GM13976 (cell line): Measurements from ENCODE around the gene ATXN7L1.

ENCODE experiments used
- DNase-seq: peaks from one replicate; pipeline ENCODE4 v3.0.0; 2012; ENCODE audit warnings: low spot score
- CTCF ChIP-seq: IDR thresholded peaks from 2 replicates; pipeline ENCODE4 v1.5.1; 2012; ENCODE audit warnings: borderline replicate concordance, mild to moderate bottlenecking; ENCODE audit not compliant: insufficient read depth; ENCODE audit errors: extremely low read depth, missing control alignments, control extremely low read depth
- in situ Hi-C: fragments of 300-500 bp; cut with MboI; formaldehyde crosslinking; loops from one replicate; pipeline ENCODE4 v1.12.0; 2022; ENCODE audit warnings: low sequenced_read_pairs, mixed read lengths, inconsistent platforms; ENCODE audit not compliant: unreplicated experiment

ATXN7L1 gene

DNA sequence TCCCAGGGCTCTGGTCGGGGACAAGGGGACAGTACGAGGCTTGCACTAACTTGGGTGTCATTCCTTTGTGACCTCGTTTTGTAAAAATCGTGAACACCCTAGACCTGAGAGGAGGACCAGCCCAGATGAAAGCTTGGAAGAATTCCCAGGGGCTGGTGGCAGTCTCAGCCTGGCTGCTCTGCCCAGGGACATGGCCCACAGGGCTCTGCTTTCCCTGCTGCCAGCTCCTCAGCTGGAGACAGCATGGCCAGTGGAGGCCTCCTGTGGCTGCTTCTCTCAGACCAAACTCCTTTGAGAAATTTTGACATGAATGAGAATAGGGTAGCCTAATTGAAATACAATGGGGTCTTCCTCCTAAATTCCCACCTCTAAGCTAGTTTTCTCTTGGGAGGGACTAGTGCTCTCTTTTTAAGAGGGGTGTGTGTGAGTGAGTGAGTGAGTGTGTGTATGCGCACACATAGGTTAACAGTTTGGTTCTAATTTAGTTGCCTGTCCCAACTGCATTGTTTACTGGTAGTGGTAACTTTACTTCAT lies 154.8 kb downstream of the ATXN7L1 start:
- in situ Hi-C loops = no loop called here
- TF ChIP-seq CTCF = no peak
- DNase-seq = no peak

- TF ChIP-seq CTCF = no peak
- in situ Hi-C loops = no loop called here
These were observed 156.5 kb downstream of the ATXN7L1 start for GRCh38 chr7:105719919-105720318.

DNA sequence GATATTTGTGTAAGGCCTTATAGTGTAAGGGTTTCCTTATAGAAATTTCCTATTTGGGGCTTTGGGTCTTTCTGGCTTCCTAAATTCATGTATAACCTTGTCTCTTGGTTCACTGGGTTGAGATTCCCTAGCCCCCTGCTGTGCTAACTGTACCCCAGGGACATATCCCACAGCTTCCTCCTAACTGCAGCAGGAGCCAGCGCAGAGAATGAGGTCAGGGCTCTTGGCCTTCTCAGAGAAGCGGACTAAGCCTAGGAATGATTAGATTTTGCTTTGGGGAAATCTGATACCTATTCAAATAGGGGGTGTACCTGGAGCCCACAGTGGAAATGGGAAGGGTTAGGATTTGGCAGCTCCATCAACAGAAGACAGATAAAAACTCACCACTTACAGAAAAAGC lies 157.0 kb downstream of the ATXN7L1 start:
- TF ChIP-seq CTCF = no peak
- in situ Hi-C loops = no loop called here
- no peak for DNase-seq

More at GRCh38 chr7:105719919-105720318, 156.5 kb downstream of the ATXN7L1 start:
- no peak for DNase-seq

DNA sequence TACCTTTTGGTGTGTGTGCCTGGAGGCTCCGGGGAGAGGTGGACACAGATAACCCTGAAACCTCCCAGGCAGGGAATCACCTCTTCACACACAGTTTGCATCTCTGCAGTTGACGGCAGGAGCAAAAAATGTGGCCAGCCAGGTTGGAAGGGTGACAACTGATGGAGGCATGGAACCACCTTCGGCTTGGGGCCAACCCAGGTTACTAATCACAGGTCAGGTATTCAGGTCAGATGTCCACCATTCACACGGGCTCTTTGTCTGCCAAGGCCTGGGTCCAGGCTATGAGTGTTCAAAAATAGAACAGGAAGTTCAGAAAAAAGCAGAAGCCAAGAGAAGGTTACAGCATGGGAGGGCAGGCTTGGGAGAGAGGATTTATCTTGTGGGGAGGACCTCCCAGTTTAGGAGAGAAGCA lies 157.9 kb downstream of the ATXN7L1 start:
- DNase-seq = no peak
- in situ Hi-C loops = no loop called here
- no peak for TF ChIP-seq CTCF

DNA sequence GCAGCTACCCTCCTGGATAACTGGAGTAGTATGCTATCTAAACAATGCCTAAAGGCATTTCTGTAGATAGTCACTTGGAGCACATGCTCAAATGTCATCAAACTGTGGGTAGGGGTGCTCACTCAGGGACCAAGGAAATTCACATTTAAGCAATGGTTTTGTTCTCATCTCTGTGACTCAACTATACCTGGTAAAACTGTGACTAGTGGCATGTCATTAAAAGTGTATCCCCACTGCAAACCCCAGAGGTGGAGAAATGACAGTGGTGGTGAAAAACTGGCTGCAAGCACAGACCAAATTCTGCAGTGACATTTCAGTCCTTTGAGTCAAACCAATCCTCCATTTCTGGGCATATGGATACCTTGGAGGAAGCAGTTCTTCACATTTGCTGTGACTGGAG lies 160.9 kb downstream of the ATXN7L1 start:
- in situ Hi-C loops = no loop called here
- no peak for DNase-seq
- TF ChIP-seq CTCF = no peak

DNA sequence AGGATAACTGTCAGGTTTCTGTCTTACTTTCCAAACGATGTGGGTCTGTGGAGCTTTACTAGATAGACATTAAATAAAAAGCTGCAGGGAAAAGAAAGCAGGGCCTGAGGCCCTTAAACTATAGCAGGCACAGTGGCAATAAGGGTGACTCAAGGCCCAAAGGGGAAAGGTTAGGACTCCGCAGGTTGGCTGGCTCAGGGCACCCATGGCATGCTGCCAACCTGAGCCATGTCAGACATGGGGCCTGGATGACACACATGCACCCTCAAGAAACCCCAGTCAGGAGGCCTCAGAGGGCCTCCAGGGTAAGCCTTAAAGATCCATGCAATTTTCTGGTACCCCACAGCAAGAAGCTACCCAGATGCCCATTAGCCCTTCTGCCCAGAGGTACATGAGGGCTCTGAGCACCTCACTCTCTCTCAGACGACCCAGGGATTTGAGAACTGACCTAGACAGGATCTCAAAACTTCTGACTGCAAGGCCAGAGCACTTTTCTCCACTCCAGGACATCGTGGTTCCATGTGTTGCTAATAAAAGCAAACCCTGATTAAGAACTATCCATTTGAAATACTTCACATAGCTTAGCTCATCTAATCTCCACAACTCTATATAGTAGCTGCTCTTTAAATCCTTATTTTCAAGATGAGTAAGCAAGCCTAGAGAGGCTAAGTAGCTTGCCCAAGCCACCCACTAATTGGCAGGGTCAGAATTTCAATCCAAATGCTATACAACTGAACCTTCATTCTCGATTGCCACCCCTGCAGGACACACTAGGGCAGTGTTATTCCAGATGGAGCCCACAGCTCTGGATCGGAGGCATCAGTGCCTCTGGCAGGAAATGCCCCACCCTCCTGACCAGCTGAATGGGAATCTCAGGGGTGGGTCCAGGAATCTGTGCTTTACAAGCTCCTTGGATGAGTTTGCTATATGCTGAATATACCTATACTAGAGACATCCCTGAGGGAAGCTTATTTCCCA lies 162.6 kb downstream of the ATXN7L1 start:
- DNase-seq = no peak
- TF ChIP-seq CTCF = no peak
- in situ Hi-C loops = no loop called here
